Astrocyte (in vitro differentiated cells and primary cell): ENCODE results near the gene BEST4. TPM values are rescaled to one million over a fixed set of nuclear protein-coding genes. Genes with fewer than 3 reads are reported as not detected.
"Not testable (repeated sequence)": the region's sequence is repeated elsewhere in the genome, so short reads cannot be mapped to it uniquely, and the experiment has no call there.

Experiments
- DNase-seq: peaks from one replicate; pipeline ENCODE4 v3.0.0-alpha.2; 2010; ENCODE audit warnings: low read depth
- FAIRE-seq: peaks from 2 replicates; lab custom pipeline; 2011; peaks lifted over from hg19 to GRCh38; lab: Jason Lieb, UNC
- H2AFZ ChIP-seq: 2 replicates; pipeline ENCODE4 v1.6.0; 2012; ENCODE audit warnings: low read depth, low read length, inconsistent platforms
- H3K27ac ChIP-seq: 2 replicates; pipeline ENCODE4 v1.5.1; 2011; ENCODE audit warnings: low read depth, low read length, inconsistent platforms
- H3K27me3 ChIP-seq: 2 replicates; pipeline ENCODE4 v1.6.0; 2011; ENCODE audit warnings: low read length, inconsistent platforms; ENCODE audit not compliant: insufficient read depth
- H3K36me3 ChIP-seq: 2 replicates; pipeline ENCODE4 v1.5.1; 2011; ENCODE audit warnings: low read length, inconsistent platforms; ENCODE audit not compliant: insufficient read depth
- H3K4me1 ChIP-seq: 2 replicates; pipeline ENCODE4 v1.5.1; 2011; ENCODE audit warnings: low read length, inconsistent platforms; ENCODE audit not compliant: insufficient read depth
- H3K4me2 ChIP-seq: 2 replicates; pipeline ENCODE4 v1.6.0; 2012; ENCODE audit warnings: low read length, inconsistent platforms
- H3K4me3 ChIP-seq: 2 replicates; pipeline ENCODE4 v1.5.1; 2011; ENCODE audit warnings: low read depth, mild to moderate bottlenecking, low read length, inconsistent platforms; ENCODE audit not compliant: insufficient read depth
- H3K79me2 ChIP-seq: 2 replicates; pipeline ENCODE4 v1.6.0; 2012; ENCODE audit warnings: mild to moderate bottlenecking, low read length, inconsistent platforms; ENCODE audit not compliant: insufficient read depth
- H3K9ac ChIP-seq: 2 replicates; pipeline ENCODE4 v1.6.0; 2012; ENCODE audit warnings: mild to moderate bottlenecking, low read length, inconsistent platforms
- H3K9me3 ChIP-seq: 2 replicates; pipeline ENCODE4 v1.5.1; 2012; ENCODE audit warnings: low read depth, mild to moderate bottlenecking, low read length, inconsistent platforms; ENCODE audit not compliant: insufficient read depth
- H4K20me1 ChIP-seq: 2 replicates; pipeline ENCODE4 v1.6.0; 2012; ENCODE audit warnings: low read length, inconsistent platforms; ENCODE audit not compliant: insufficient read depth
- H3K27ac Mint-ChIP-seq: one replicate; pipeline ENCODE4 v1.8.0; 2021; ENCODE audit warnings: mild to moderate bottlenecking, mixed read lengths; ENCODE audit not compliant: unreplicated experiment
- H3K27me3 Mint-ChIP-seq: one replicate; pipeline ENCODE4 v1.8.0; 2021; ENCODE audit warnings: low read depth, mixed read lengths; ENCODE audit not compliant: unreplicated experiment
- H3K36me3 Mint-ChIP-seq: one replicate; pipeline ENCODE4 v1.8.0; 2021; ENCODE audit warnings: low read depth, mixed read lengths; ENCODE audit not compliant: unreplicated experiment
- H3K4me1 Mint-ChIP-seq: one replicate; pipeline ENCODE4 v1.8.0; 2021; ENCODE audit warnings: low read depth, mixed read lengths; ENCODE audit not compliant: unreplicated experiment
- H3K4me3 Mint-ChIP-seq: one replicate; pipeline ENCODE4 v1.8.0; 2021; ENCODE audit warnings: mild to moderate bottlenecking, moderate library complexity, mixed read lengths; ENCODE audit not compliant: unreplicated experiment
- H3K9me3 Mint-ChIP-seq: one replicate; pipeline ENCODE4 v1.8.0; 2021; ENCODE audit warnings: mild to moderate bottlenecking, mixed read lengths; ENCODE audit not compliant: unreplicated experiment
- CTCF ChIP-seq: IDR thresholded peaks from 2 replicates; pipeline ENCODE4 v1.5.1; 2011; ENCODE audit warnings: low read depth, mild to moderate bottlenecking, inconsistent platforms, low read length, moderate library complexity; ENCODE audit not compliant: insufficient read depth
- EZH2 ChIP-seq: IDR thresholded peaks from 2 replicates; pipeline ENCODE4 v1.6.1; 2012; ENCODE audit warnings: mild to moderate bottlenecking, low read length, inconsistent platforms; ENCODE audit not compliant: insufficient read depth
- total RNA-seq: library from RNA; stranded (reverse); gene quantifications from 2 replicates; pipeline ENCODE4 v1.2.1, GENCODE V29; 2021

BEST4 gene
- total RNA-seq, 1 donor from 2014 or later: not detected

- Histone ChIP-seq H2AFZ (no peak overlapping the region), H3K27ac (no peak overlapping the region), H3K4me3 (no peak overlapping the region), H3K9me3 (no peaks in the 10 kb centered on the region), H3K9ac (no peak overlapping the region), H3K79me2 (no peaks in the 10 kb centered on the region), H4K20me1 (no peaks in the 10 kb centered on the region), H3K4me1 (no peaks in the 10 kb centered on the region), H3K36me3 (no peaks in the 10 kb centered on the region), H3K4me2 (no peak overlapping the region), H3K27me3 (no peaks in the 10 kb centered on the region)
- H3K27me3 Mint-ChIP-seq: peaks cover 8% of the 10 kb centered on the region
- peaks cover 15% of the 10 kb centered on the region for H3K9me3 Mint-ChIP-seq
- no peak overlapping the region for H3K27ac Mint-ChIP-seq
- H3K4me1 Mint-ChIP-seq: no peaks in the 10 kb centered on the region
- H3K36me3 Mint-ChIP-seq: peaks cover 8% of the 10 kb centered on the region
- no peak for FAIRE-seq
- no peak for DNase-seq
- TF ChIP-seq EZH2 (no peak), CTCF (no peak)
- H3K4me3 Mint-ChIP-seq: no peak overlapping the region
These were observed 39.4 kb upstream of the BEST4 start for GRCh38 chr1:44827197-44828002.

GRCh38 chr1:44826375-44827196 lies 38.6 kb upstream of the BEST4 start:
- Mint-ChIP-seq H3K27ac (no peak overlapping the region), H3K4me1 (no peaks in the 10 kb centered on the region), H3K27me3 (peaks cover 4% of the 10 kb centered on the region), H3K4me3 (no peak overlapping the region), H3K36me3 (peaks cover 8% of the 10 kb centered on the region), H3K9me3 (peaks cover 13% of the 10 kb centered on the region)
- H3K9me3 ChIP-seq: no peaks in the 10 kb centered on the region
- FAIRE-seq (no peak), DNase-seq (no peak)
- H3K4me1 ChIP-seq: no peaks in the 10 kb centered on the region
- H3K36me3 ChIP-seq: no peaks in the 10 kb centered on the region
- H2AFZ ChIP-seq: no peak overlapping the region
- H3K27ac ChIP-seq: no peak overlapping the region
- no peak overlapping the region for H3K4me3 ChIP-seq
- no peaks in the 10 kb centered on the region for H3K27me3 ChIP-seq
- no peak overlapping the region for H3K4me2 ChIP-seq
- H4K20me1 ChIP-seq: no peaks in the 10 kb centered on the region
- no peaks in the 10 kb centered on the region for H3K79me2 ChIP-seq
- H3K9ac ChIP-seq: no peak overlapping the region
- TF ChIP-seq CTCF (no peak), EZH2 (no peak)

- not testable (repeated sequence) for H3K9ac ChIP-seq, H3K27ac ChIP-seq, H3K9me3 ChIP-seq, H3K4me3 Mint-ChIP-seq, FAIRE-seq, H3K4me3 ChIP-seq, H3K9me3 Mint-ChIP-seq, H3K27me3 ChIP-seq, H3K4me2 ChIP-seq, H4K20me1 ChIP-seq, H3K27me3 Mint-ChIP-seq, H3K36me3 Mint-ChIP-seq, H3K36me3 ChIP-seq, H3K79me2 ChIP-seq, DNase-seq, H2AFZ ChIP-seq, H3K4me1 ChIP-seq, H3K27ac Mint-ChIP-seq, H3K4me1 Mint-ChIP-seq
These were observed 36.4 kb upstream of the BEST4 start for GRCh38 chr1:44824392-44824791.
